GM21825 (cell line): ENCODE results near the gene KY.
A peak's percentile ranks its signal among the peaks of the same experiment; 100 is the strongest.
"Not testable (repeated sequence)": the region's sequence is repeated elsewhere in the genome, so short reads cannot be mapped to it uniquely, and the experiment has no call there.

ENCODE experiments used
- ATAC-seq: cut with Tn5 transposase; IDR thresholded peaks from one replicate; pipeline ENCODE4 v1.9.1; 2021; ENCODE audit warnings: mild to moderate bottlenecking, moderate library complexity; ENCODE audit not compliant: unreplicated experiment

Gene KY

DNA sequence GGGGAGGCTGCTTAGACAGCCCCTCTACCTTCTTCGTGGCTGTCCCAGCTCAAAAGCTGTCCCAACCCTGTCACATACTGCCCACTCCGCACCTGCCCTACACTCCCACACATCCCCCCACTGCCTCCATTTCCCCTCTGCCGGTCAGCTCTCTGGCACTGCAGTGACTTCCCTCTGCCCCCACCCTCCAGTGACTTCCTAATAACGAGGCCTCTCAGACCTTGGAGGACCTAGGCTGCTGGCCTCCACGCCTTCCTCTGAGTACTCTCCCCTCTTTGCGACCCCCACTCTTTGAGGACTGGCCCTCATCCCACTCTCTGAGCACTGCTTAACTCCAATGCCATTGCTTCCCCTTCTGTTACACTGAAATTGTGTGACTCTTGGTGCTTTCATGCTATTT lies 45.3 kb downstream of the KY start:
- ATAC-seq: no peak

GRCh38 chr3:134603956-134604355 lies 46.9 kb downstream of the KY start:
- no peak for ATAC-seq

DNA sequence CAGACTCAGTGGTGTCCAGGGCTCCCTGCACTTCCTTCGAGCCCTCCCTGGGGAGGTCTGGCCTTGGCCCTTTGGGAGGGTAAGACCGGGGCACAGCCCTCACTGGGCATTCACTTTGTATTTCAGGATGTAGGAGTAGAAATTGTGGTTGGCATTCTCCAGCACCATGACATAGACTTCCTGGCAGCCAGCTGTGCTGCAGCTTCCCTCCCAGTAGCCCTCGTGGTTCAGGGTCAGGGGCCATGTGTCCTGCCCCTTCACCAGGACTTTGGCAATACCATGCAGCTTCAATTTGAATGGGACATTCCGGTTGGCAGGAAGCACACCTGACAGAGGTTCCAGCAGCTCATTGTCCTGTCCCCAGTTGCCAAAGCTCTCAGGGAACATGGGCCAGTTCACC lies 47.3 kb downstream of the KY start:
- no peak for ATAC-seq

- no peak for ATAC-seq
These were observed 48.4 kb downstream of the KY start for GRCh38 chr3:134602440-134602814.

GRCh38 chr3:134601539-134602439 lies 49.0 kb downstream of the KY start:
- ATAC-seq: no peak

DNA sequence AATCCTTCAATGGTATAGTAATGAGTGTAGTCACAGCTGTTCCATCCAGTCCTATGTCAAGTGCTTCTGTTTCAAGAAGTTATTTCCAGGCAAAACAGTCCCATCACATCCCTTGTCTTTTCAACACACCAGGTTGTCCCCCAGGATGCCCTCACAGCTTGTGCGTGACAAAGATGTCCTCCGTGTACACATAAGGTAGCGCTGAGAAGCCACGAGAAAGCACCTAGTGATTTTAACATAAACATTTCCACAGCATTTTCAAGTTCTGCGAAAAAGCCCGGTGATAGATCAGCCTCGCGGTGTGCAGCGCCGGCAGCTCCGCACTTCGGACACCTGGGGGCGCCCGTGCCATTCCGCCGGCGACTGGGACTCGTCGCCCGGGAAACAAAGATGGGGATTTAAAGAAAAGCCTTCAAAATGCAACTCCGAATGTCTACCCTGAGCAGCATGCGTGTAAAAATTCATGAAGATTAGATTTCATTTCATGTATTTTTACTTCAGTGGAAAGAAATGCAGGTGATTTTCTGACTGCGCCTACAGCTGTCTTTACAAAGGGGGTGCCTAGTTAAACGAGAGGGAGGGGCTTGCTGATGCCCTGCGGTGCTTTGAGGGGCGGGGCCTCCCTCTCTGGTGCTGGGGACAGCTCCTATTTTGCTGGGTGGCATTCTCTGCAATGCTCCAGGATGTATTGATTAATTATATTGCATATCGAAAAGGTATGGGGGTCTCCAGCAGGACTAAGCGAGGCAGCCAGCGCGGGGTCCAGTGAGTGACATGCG lies 49.9 kb downstream of the KY start:
- peak; percentile 60 for ATAC-seq

DNA sequence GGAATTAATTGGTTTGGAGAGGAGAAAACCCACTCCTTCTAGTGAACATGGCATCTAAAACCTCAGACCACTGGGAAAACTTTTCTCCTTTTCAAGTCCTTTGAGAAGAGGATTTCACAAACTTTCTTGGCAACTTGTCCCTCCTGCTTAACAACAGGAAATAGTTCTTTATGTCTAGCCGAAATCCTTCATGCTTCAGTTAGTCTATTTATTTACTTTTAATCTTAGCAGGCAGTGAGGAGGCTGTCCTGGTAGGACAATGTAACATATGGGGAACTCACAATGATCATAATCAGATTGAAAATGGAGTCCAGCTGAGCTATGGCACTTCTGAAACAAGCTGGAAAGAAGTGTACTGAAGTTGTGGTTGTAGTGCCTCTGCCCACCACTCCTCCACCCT lies 50.6 kb downstream of the KY start:
- no peak for ATAC-seq

DNA sequence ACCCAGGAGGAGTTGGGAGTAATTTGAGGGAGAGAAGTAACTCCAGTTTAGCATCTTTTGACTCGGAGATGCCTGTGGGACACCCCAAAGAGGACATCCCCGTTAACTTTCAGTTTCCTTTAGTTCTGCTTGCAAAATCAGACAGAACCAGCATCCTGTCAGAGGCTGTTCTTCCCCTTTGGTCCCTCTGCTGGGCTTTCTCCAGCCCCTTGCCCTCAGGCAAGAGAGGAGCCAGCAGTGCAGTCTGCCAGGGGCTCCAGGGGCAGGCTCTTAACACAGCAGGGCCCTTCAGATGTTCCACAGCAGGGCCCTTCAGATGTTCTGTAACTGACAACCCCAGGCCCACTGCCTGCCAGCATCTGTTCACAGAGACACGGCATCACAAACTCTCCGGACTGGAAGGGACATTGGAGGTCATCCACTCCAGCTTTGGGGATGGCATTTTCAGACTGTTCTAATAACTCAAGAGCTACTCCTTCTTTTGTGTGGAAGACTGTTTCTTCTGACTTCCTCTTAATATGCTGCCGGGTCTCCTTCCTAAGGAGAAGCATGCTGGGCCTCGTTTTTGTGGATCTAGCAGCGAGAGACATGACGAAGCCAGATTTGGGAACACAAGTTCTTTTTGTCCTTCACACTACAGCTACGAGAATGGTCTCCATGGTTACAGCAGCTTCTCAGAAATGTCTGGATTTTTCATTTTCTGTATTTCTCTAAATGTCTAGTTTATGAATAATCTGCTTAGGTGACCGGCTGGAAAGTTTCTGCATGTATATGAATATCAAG lies 51.9 kb downstream of the KY start:
- ATAC-seq: no peak

GRCh38 chr3:134597390-134597970 lies 53.3 kb downstream of the KY start:
- ATAC-seq: no peak

DNA sequence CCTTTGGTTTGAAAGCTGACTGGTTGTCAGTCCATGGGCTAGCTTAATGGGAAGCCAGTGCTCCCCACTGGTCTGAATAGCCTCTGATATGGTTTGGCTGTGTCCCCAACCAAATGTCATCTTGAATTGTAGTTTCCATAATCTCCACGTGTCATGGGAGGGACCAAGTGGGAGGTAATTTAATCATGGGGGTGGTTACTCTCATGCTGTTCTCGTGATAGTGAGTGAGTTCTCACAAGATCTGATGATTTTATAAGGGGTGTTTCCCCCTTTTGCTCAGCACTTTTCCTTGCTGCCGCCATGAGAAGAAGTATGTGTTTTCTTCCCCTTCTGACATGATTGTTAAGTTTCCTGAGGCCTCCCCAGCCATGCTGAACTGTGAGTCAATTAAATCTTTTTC lies 55.8 kb downstream of the KY start:
- not testable (repeated sequence) for ATAC-seq

GRCh38 chr3:134594331-134594741 lies 56.5 kb downstream of the KY start:
- no peak for ATAC-seq

DNA sequence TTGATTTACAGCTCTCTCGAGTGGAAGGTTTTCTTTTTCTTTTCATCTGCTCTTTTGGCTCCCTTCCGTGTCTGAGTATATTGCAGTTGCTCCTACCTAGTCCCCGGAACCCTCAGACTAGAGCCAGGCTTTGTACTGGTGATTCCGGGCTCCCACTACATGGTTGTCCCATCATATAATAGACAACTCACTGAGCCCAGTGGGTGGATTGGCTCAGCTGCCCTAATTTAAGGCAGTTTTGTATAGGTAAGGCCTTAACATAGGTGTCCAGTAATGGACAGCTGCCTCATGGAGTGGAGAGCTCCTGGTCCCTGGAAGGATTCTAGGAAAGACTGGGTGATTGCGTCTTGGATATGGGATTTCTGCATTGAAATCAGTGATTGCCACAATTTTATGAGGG lies 58.0 kb downstream of the KY start:
- ATAC-seq: no peak

GRCh38 chr3:134590766-134591165 lies 60.1 kb downstream of the KY start:
- no peak for ATAC-seq

- ATAC-seq: no peak
These were observed 71.6 kb downstream of the KY start for GRCh38 chr3:134579141-134579665.

- no peak for ATAC-seq
These were observed 74.0 kb downstream of the KY start for GRCh38 chr3:134576831-134577230.

- ATAC-seq: no peak
These were observed 74.4 kb downstream of the KY start for GRCh38 chr3:134576426-134576825.

DNA sequence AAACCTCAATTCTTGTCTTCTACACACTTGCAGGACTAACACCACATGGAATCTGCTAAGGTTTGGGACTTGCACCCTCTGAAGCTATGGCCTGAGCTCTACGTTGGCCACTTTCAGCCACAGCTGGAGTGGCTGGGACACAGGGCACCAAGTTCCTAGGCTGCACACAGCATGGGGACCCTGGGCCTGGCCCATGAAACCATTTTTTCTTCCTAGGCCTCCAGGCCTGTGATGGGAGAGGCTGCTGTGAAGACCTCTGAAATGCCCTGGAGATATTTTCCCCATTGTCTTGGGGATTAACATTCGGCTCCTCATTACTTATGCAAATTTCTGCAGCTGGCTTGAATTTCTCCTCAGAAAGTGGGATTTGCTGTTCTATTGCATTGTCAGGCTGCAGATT lies 80.9 kb downstream of the KY start:
- not testable (repeated sequence) for ATAC-seq

- ATAC-seq: no peak
These were observed 82.0 kb downstream of the KY start for GRCh38 chr3:134568790-134569189.

DNA sequence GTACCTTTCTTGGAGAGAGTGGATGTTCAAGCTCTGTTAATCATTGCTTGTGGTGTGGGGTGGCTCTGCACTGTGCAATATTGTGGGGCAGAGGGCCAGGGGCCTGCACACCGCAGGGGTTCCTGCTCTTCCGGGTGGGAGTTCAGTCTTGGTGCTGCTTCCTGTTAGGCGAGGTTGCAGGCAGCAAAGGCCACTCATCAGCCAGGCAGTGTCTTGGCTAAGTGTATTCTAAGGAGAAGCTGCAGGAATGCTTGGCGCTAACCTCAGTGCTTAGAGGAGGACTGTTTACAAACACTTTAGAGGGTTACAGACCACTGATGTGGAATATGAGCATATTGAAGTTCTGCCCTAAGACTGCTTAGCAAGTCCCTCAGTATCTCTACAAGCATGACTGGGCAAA lies 83.2 kb downstream of the KY start:
- no peak for ATAC-seq

DNA sequence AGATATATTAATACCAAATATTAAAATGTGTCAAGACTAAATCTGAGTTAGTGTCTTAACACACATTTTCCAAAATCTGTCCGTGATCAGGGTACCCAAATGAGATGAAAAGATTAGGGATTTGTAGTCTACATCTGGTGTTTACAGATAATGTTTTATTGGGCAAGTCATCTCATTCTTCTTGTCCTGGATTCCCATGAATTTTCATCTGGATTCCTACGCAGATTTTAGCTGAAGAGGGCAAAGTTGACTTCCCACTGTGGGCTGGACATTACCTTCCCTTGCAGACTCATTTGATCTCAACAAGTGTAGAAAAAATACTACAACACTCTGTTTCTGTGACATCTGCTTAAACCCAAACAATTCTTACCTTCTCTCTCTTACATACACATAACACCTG lies 85.8 kb downstream of the KY start:
- no peak for ATAC-seq

- ATAC-seq: no peak
These were observed 87.2 kb downstream of the KY start for GRCh38 chr3:134563601-134564000.
